ENCODE data around the gene MTFR1L.

MTFR1L gene

GRCh38 chr1:25780318-25781129, 39.2 kb upstream of the MTFR1L start:
- Mint-ChIP-seq H3K4me3 (no peak overlapping the region), H3K4me1 (peaks cover 78% of the 10 kb centered on the region), H3K9me3 (no peaks in the 10 kb centered on the region), H3K27me3 (ENCODE audit: low read depth, poor library complexity) (peaks cover 19% of the 10 kb centered on the region), H3K27ac (no peak overlapping the region), H3K36me3 (ENCODE audit: low read depth) (no peaks in the 10 kb centered on the region)
- DNase-seq = no peak
- TF ChIP-seq CTCF (IDR thresholded peaks at IDR 0.05) = no peak

GRCh38 chr1:25781130-25781433, 38.7 kb upstream of the MTFR1L start:
- no peak overlapping the region for H3K4me3 Mint-ChIP-seq
- no peak for TF ChIP-seq CTCF (IDR thresholded peaks at IDR 0.05)
- no peak overlapping the region for H3K27ac Mint-ChIP-seq
- H3K9me3 Mint-ChIP-seq = no peaks in the 10 kb centered on the region
- H3K4me1 Mint-ChIP-seq = peaks cover 78% of the 10 kb centered on the region
- peaks cover 19% of the 10 kb centered on the region for H3K27me3 Mint-ChIP-seq (ENCODE audit: low read depth, poor library complexity)
- DNase-seq = no peak
- no peaks in the 10 kb centered on the region for H3K36me3 Mint-ChIP-seq (ENCODE audit: low read depth)

- Mint-ChIP-seq H3K27ac (peak overlapping the region; percentile 14), H3K36me3 (ENCODE audit: low read depth) (no peaks in the 10 kb centered on the region), H3K9me3 (no peaks in the 10 kb centered on the region), H3K27me3 (ENCODE audit: low read depth, poor library complexity) (peaks cover 19% of the 10 kb centered on the region), H3K4me3 (no peak overlapping the region), H3K4me1 (peaks cover 79% of the 10 kb centered on the region)
- TF ChIP-seq CTCF (IDR thresholded peaks at IDR 0.05) = no peak
- DNase-seq = no peak
Measured at GRCh38 chr1:25782608-25783201, 37.0 kb upstream of the MTFR1L start.

- Mint-ChIP-seq H3K27ac (peak overlapping the region; percentile 35), H3K27me3 (ENCODE audit: low read depth, poor library complexity) (peaks cover 23% of the 10 kb centered on the region), H3K4me1 (peaks cover 75% of the 10 kb centered on the region), H3K9me3 (no peaks in the 10 kb centered on the region), H3K36me3 (ENCODE audit: low read depth) (no peaks in the 10 kb centered on the region), H3K4me3 (no peak overlapping the region)
- TF ChIP-seq CTCF (IDR thresholded peaks at IDR 0.05) = no peak
- DNase-seq = no peak
Measured at GRCh38 chr1:25784575-25785051, 35.1 kb upstream of the MTFR1L start.

- TF ChIP-seq CTCF (IDR thresholded peaks at IDR 0.05) = no peak
- Mint-ChIP-seq H3K9me3 (no peaks in the 10 kb centered on the region), H3K27ac (no peak overlapping the region), H3K36me3 (ENCODE audit: low read depth) (no peaks in the 10 kb centered on the region), H3K4me3 (no peak overlapping the region), H3K27me3 (ENCODE audit: low read depth, poor library complexity) (peaks cover 28% of the 10 kb centered on the region), H3K4me1 (peaks cover 74% of the 10 kb centered on the region)
- no peak for DNase-seq
Measured at GRCh38 chr1:25785333-25786067, 34.3 kb upstream of the MTFR1L start.
